HG03139 (cell line): ENCODE measurements around the gene LZTS3.
"Not testable (repeated sequence)": the region's sequence is repeated elsewhere in the genome, so short reads cannot be mapped to it uniquely, and the experiment has no call there.

ENCODE experiments used
- ATAC-seq: cut with Tn5 transposase; IDR thresholded peaks from one replicate; pipeline ENCODE4 v1.9.1; 2021; ENCODE audit not compliant: unreplicated experiment

LZTS3 gene

DNA sequence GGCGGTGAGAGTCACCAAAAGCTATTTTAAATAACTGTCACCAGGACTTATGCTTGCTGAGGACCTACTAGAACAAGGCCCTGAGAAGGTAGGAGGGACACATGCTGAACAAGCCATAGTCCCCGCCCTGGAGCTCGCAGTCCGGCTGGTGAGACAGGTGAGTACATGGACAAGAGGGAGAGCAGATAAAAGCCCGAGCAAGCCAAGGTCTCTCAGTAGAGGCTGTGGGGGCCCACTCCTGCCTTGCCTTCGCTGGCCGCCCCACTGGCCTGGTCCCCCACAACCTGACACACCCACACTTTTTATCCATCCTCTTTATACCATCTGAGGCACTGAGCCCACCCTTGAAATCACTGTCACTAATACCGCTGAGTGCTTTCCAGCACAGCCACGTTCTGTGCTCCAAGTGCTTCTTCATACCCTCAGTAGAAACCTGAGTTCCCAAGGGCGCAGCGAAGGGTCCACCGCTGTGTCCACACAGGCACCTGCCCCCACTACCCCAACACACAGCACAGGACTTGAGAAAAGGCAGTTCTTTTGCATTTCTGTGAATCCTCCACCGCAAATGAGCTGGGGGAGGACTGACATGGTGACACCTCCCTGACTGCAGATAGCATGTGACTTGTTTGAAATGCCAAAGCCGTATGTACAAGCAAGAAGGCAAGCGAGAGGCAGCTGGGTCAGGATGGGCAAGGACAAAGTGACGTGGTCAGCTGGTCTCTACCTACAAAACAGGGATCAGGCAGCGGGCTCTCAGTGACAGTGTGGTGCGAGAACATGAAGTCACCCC lies 19.1 kb upstream of the LZTS3 start:
- no peak for ATAC-seq

DNA sequence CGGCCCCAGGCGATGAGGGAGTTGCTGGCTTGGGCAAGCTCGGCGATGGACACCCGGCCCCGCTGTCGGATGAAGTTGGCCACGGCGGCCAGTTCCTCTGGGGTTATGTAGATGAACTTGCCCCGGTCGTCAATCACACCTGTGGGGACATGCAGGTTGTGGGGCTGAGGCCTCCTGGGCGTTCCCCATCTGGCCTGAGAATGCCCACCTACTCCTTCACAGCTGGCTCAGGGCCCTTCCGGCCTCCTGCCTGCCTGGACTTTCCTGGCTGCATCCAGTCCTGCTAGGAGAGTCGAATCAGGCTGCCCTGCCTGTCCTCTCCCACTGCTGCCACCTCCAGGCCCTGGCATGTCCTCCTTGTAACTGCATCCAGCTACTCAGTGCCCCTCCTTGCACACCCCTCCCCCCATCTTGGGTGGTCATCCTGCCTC lies 17.3 kb upstream of the LZTS3 start:
- no peak for ATAC-seq

GRCh38 chr20:3189561-3190131 lies 16.3 kb upstream of the LZTS3 start:
- ATAC-seq: no peak

DNA sequence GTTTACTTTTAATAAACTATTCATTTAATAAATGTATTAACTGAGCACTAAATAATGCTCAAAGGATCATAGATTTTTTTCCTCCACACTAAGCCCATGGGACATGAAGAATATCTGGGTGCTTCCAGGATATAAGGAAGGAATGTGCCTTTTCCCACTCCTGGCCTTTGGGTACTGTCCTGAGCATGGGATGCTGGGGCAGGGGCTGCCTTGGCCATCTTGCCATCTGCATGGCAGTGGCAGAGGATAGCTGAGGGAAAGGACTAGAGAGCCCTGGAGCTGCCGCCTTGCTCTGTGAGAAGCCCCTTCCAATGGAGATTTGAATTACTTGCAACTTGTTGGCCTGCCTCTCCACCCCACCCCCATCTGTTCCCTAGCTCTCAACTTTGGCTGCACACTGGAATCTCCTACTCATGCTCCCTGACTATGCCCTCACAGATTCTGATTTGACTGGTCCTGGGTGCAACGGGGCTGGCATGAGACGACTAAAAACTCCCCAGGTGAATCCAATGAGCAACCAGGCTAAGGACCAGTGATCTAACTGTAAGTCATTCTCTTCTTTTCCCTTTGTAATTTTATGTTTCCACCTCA lies 15.6 kb upstream of the LZTS3 start:
- no peak for ATAC-seq

DNA sequence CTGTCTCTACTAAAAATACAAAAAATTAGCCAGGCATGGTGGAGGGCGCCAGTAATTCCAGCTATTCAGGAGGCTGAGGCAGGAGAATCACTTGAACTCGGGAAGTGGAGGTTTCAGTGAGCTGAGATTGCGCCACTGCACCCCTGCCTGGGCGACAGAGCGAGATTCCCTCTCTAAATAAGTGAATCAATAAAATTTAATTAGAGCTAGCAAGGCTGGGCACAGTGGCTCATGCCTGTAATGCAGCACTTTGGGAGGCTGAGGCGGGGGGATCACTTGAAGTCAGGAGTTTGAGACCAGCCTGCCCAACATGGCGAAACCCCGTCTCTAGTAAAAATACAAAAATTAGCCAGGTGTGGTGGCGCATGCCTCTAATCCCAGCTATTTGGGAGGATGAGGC lies 14.5 kb upstream of the LZTS3 start:
- ATAC-seq: not testable (repeated sequence)

GRCh38 chr20:3183896-3184612 lies 10.7 kb upstream of the LZTS3 start:
- ATAC-seq: no peak

DNA sequence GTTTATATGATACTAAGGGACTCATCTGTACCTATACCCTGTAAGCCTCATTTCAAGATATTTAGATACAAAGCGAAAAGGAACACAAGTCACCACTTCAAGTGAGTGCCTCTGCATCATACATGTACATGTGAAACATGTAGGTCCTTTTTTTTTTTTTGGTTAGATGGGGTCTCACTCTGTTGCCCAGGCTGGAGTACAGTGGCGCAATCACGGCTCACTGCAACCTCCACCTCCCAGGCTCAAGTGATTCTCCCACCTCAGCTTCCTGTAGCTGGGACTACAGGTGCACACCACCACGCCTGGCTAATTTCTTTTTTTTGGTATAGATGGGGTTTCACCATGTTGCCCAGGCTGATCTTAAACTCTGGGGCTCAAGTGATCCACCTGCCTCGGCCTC lies 9.1 kb upstream of the LZTS3 start:
- ATAC-seq: not testable (repeated sequence)

DNA sequence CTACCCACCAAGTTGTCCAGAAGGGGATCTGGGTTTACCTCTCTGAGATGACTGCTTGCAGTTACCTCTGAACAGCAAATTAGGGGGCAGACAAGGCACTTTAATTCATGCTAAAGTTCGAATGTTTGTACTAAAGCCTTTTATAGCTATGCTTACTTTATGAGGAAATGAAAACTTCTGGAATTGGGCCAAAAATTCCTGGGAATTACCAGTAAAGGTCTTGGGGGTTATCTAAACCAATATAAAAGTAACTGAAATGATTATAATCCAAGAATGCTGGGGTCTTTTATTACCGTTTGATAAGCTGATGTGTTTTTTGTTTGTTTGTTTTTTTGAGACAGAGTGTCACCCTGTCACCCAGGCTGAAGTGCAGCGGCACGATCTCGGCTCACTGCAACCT lies 7.9 kb upstream of the LZTS3 start:
- ATAC-seq: no peak

DNA sequence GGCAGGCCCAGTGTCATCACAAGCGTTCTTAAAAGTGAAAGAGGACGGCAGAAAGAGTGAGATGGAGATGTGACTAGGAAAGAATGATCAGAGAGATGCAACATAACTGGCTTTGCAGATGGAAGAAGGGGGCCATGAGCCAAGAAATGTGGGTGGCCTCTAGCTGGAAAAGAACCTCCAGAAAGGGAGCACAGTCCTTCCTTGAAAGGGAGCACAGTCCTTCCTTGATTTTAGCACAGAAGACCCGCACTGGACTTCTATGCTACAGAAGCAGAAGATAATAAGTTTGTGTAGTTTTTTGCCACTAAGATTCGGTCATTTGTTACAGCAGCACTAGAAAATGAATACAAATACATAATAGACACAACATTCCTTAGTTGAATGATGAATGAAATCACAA lies 7.0 kb upstream of the LZTS3 start:
- ATAC-seq: no peak

GRCh38 chr20:3177746-3178485 lies 4.6 kb upstream of the LZTS3 start:
- ATAC-seq: no peak

- no peak for ATAC-seq
Measured at GRCh38 chr20:3175270-3175669, 1.9 kb upstream of the LZTS3 start.

GRCh38 chr20:3174442-3175261 lies 1.3 kb upstream of the LZTS3 start:
- no peak for ATAC-seq

GRCh38 chr20:3173610-3174441 lies 477 bp upstream of the LZTS3 start:
- ATAC-seq: peak; percentile 80

DNA sequence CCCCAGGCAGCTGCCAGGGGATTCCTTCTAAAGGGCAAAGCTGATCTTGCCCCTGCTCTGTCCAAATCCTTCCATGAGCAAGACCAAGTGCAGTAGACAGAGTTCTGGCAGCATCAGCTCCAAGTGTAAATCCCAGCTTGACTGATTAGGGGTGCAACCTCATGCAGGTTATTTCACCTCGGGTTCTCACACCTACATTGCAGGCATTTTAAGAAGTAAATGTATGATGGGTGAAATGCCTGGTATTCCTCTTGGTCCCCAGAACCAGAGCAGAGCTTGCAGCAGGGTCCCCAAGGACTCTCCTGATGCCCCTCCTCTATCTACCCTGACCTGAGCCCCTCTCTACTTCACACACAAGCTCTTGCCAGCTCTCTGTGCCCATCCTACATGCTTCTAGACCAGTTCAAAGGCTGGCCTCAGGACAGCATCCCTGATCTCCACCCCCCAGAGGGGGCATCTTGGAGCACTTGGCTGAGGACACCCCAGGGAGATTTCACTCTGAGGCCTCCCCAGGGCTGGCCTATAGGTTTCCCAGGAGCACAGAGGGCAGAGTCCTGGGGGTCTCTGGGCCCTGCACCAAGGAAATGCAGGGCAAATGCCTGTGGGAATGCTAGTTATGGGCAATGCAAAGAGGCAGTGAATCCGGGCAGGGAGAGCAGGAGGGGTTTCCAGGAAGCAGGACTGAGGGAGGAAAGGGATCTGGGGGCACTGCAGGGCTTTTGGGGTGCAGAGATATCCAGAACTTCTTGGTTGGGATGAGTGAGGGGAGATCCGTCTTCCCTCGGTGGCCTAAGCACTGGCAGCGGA lies 1.0 kb downstream of the LZTS3 start:
- no peak for ATAC-seq

DNA sequence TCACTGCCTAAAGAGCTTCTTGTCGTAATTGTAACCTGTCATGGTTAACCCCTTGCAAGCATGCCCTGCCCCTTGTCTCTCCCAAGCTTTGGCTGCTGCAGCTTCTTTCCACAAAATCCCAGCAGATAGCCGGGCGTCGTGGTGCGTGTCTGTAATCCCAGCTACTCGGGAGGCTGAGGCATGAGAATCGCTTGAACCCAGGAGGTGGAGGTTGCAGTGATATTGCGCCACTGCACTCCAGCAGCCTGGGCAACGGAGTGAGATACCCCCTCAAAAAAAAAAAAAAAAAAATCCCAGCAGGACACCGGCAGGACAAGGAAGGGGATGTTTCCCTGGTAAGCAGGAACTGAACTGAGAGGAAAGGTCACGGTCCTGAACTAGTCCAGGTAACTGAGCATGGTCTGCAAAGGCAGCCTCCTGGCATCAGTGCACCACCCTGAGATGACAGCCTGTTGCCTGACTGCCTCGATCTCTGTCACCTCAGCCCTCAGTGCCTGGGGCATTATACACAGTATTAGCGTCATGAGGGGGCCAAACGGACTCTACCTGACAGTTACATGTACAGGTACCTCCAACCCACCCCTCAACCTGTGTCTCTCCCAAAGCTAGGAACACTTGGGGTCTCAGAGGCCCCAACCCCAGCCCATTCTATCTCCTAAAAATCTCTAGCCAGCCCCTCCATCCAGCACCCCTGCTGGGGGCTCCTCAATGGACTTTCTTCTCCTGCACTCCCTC lies 1.8 kb downstream of the LZTS3 start:
- no peak for ATAC-seq

DNA sequence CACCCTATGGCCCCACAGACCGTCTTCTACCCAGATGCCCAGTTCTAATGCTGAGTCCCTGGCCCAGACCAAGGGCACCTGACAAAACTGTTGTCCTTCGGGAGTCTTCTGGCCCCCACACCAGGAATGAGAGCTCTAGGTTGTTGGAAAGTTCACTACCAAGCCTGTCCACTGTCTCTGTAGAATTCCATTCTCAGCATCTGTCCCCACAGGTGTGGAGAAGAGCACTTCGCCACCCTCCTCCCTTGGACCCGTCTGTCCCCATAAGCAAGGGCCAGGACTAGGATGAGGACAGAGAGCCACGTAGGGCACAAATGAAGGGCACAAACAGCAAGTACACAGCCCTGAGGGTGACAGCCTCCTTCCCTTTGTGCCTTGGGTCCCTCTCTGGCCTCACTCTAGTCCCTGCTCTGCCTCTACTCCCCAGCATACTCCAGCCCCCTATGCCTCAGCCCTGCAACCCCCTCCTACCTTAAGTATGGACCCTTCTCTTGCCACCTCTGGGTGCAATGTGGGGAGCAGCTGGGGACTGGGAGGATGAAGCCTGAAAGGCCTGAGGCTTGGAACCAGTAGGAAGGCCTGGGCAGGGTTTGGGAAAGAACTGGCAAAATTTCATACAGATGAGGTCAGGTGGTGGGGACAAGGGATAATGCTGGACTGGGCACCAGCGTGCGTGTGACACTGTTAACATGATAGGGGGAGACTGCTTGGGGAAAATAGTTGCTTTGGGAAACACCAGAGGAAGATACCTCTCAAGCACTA lies 4.3 kb downstream of the LZTS3 start:
- ATAC-seq: no peak
